ENCODE data around the gene ABHD1. TPM values are rescaled to one million over a fixed set of nuclear protein-coding genes. Genes with fewer than 3 reads are reported as not detected.

Gene ABHD1
- total RNA-seq, 1 experiment from 2014 or later: not detected

- Histone ChIP-seq H3K27me3 (ENCODE audit: control insufficient read depth, insufficient read depth, low read length) (no peaks in the 10 kb centered on the region), H3K36me3 (replicated peaks; ENCODE audit: control insufficient read depth, insufficient read depth, low read length) (no peaks in the 10 kb centered on the region), H3K4me3 (ENCODE audit: insufficient read depth, low read depth, low read length) (no peak overlapping the region)
- DNase-seq: no peak
Measured at GRCh38 chr2:27177441-27178351, 54.1 kb downstream of the ABHD1 start.

- no peak for DNase-seq
- Histone ChIP-seq H3K27me3 (ENCODE audit: control insufficient read depth, insufficient read depth, low read length) (no peaks in the 10 kb centered on the region), H3K36me3 (replicated peaks; ENCODE audit: control insufficient read depth, insufficient read depth, low read length) (no peaks in the 10 kb centered on the region), H3K4me3 (ENCODE audit: insufficient read depth, low read depth, low read length) (no peak overlapping the region)
Measured at GRCh38 chr2:27178469-27178868, 54.9 kb downstream of the ABHD1 start.

GRCh38 chr2:27179344-27180000, 55.9 kb downstream of the ABHD1 start:
- DNase-seq: no peak
- H3K27me3 ChIP-seq (ENCODE audit: control insufficient read depth, insufficient read depth, low read length): no peaks in the 10 kb centered on the region
- H3K4me3 ChIP-seq (ENCODE audit: insufficient read depth, low read depth, low read length): no peak overlapping the region
- H3K36me3 ChIP-seq (replicated peaks; ENCODE audit: control insufficient read depth, insufficient read depth, low read length): no peaks in the 10 kb centered on the region

Other genes with a start within 250 kb of the ABHD1 start
- 0.42 and 1.6 TPM in 2 replicates for gene MAPRE3, start 153.2 kb upstream of the ABHD1 start, total RNA-seq (2014; rRNA removed; shearing (Covaris generic))
- 46.5 and 46.6 TPM in 2 replicates for gene TMEM214, start 90.8 kb upstream of the ABHD1 start, total RNA-seq (2014; rRNA removed; shearing (Covaris generic))
- gene AGBL5, start 72.1 kb upstream of the ABHD1 start, total RNA-seq (2014; rRNA removed; shearing (Covaris generic)): 45.4 and 46.7 TPM in 2 replicates
- gene OST4, start 52.2 kb upstream of the ABHD1 start, total RNA-seq (2014; rRNA removed; shearing (Covaris generic)): 197 and 228 TPM in 2 replicates
- 5.1 and 5.8 TPM in 2 replicates for gene EMILIN1, start 45.2 kb upstream of the ABHD1 start, total RNA-seq (2014; rRNA removed; shearing (Covaris generic))
- gene KHK, start 37.0 kb upstream of the ABHD1 start, total RNA-seq (2014; rRNA removed; shearing (Covaris generic)): 3.3 and 5.3 TPM in 2 replicates
- gene CGREF1, start 4.7 kb upstream of the ABHD1 start, total RNA-seq (2014; rRNA removed; shearing (Covaris generic)): 1.0 and 1.6 TPM in 2 replicates
- gene PREB, start 10.8 kb downstream of the ABHD1 start, total RNA-seq (2014; rRNA removed; shearing (Covaris generic)): 84.5 and 87.3 TPM in 2 replicates
- not detected in 2 replicates for gene PRR30, start 15.6 kb downstream of the ABHD1 start, total RNA-seq (2014; rRNA removed; shearing (Covaris generic))
- gene TCF23, start 25.2 kb downstream of the ABHD1 start, total RNA-seq (2014; rRNA removed; shearing (Covaris generic)): not detected in 2 replicates
- 182 and 203 TPM in 2 replicates for gene ATRAID, start 88.2 kb downstream of the ABHD1 start, total RNA-seq (2014; rRNA removed; shearing (Covaris generic))
- 76.2 and 120 TPM in 2 replicates for gene SLC5A6, start 88.5 kb downstream of the ABHD1 start, total RNA-seq (2014; rRNA removed; shearing (Covaris generic))
- gene CAD, start 93.6 kb downstream of the ABHD1 start, total RNA-seq (2014; rRNA removed; shearing (Covaris generic)): 73.7 and 84.2 TPM in 2 replicates
- 0.89 and 1.4 TPM in 2 replicates for gene SLC30A3, start 139.2 kb downstream of the ABHD1 start, total RNA-seq (2014; rRNA removed; shearing (Covaris generic))
- not detected in 2 replicates for gene DNAJC5G, start 151.6 kb downstream of the ABHD1 start, total RNA-seq (2014; rRNA removed; shearing (Covaris generic))
- 3.4 and 5.5 TPM in 2 replicates for gene TRIM54, start 158.6 kb downstream of the ABHD1 start, total RNA-seq (2014; rRNA removed; shearing (Covaris generic))
- gene UCN, start 184.6 kb downstream of the ABHD1 start, total RNA-seq (2014; rRNA removed; shearing (Covaris generic)): 0.66 TPM in 1 of 2 replicates, not detected in the other
- gene MPV17, start 199.3 kb downstream of the ABHD1 start, total RNA-seq (2014; rRNA removed; shearing (Covaris generic)): 53.8 and 60.8 TPM in 2 replicates
- gene GTF3C2, start 232.9 kb downstream of the ABHD1 start, total RNA-seq (2014; rRNA removed; shearing (Covaris generic)): 147 and 152 TPM in 2 replicates
- 31.6 and 33.1 TPM in 2 replicates for gene EIF2B4, start 246.5 kb downstream of the ABHD1 start, total RNA-seq (2014; rRNA removed; shearing (Covaris generic))
- gene SNX17, start 246.8 kb downstream of the ABHD1 start, total RNA-seq (2014; rRNA removed; shearing (Covaris generic)): 110 and 129 TPM in 2 replicates

All from H7 (cell line).